Nephron (organoid): ENCODE measurements around the gene GTPBP4.
A peak's percentile ranks its signal among the peaks of the same experiment; 100 is the strongest.

ENCODE experiments used
- H3K27ac Mint-ChIP-seq, 3 experiments: 2 replicates each; pipeline ENCODE4 v1.8.0; 2020; ENCODE audit warnings: mixed read lengths in 3 of 3, mild to moderate bottlenecking in 2 of 3, moderate library complexity in 1 of 3
- H3K27me3 Mint-ChIP-seq: 2 replicates; pipeline ENCODE4 v1.8.0; 2021; ENCODE audit warnings: low read depth, mild to moderate bottlenecking, moderate library complexity, mixed read lengths
- H3K36me3 Mint-ChIP-seq: 2 replicates; pipeline ENCODE4 v1.8.0; 2020; ENCODE audit warnings: low read depth, mixed read lengths
- H3K4me1 Mint-ChIP-seq: 2 replicates; pipeline ENCODE4 v1.8.0; 2020; ENCODE audit warnings: mixed read lengths
- H3K4me3 Mint-ChIP-seq, 3 experiments: 2 replicates each; pipeline ENCODE4 v1.8.0; 2020; ENCODE audit warnings: mild to moderate bottlenecking in 3 of 3, mixed read lengths in 3 of 3, moderate library complexity in 2 of 3
- H3K9me3 Mint-ChIP-seq: 2 replicates; pipeline ENCODE4 v1.8.0; 2020; ENCODE audit warnings: mixed read lengths
- TF ChIP-seq, protein P1 (sequence below), 3 experiments: fragments of 200-600 bp; sonication (generic); IDR thresholded peaks; one replicate each; pipeline ENCODE4 v1.5.0; 2021; ENCODE audit warnings: antibody characterized with exemption in 3 of 3; ENCODE audit not compliant: unreplicated experiment in 3 of 3

The GTPBP4 gene

GRCh38 chr10:955127-955819 is 33.0 kb upstream of the GTPBP4 start:
- Mint-ChIP-seq H3K4me3 (no peak overlapping the region), H3K27ac (peak overlapping the region in 1 of 3 experiments; percentile 22), H3K27me3 (peaks cover 22% of the 10 kb centered on the region), H3K4me1 (no peaks in the 10 kb centered on the region), H3K9me3 (no peaks in the 10 kb centered on the region), H3K36me3 (no peaks in the 10 kb centered on the region)
- TF ChIP-seq, protein P1, sequence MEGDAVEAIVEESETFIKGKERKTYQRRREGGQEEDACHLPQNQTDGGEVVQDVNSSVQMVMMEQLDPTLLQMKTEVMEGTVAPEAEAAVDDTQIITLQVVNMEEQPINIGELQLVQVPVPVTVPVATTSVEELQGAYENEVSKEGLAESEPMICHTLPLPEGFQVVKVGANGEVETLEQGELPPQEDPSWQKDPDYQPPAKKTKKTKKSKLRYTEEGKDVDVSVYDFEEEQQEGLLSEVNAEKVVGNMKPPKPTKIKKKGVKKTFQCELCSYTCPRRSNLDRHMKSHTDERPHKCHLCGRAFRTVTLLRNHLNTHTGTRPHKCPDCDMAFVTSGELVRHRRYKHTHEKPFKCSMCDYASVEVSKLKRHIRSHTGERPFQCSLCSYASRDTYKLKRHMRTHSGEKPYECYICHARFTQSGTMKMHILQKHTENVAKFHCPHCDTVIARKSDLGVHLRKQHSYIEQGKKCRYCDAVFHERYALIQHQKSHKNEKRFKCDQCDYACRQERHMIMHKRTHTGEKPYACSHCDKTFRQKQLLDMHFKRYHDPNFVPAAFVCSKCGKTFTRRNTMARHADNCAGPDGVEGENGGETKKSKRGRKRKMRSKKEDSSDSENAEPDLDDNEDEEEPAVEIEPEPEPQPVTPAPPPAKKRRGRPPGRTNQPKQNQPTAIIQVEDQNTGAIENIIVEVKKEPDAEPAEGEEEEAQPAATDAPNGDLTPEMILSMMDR (IDR thresholded peaks at IDR 0.05; ENCODE audit: unreplicated experiment in 3 of 3): no peak

DNA sequence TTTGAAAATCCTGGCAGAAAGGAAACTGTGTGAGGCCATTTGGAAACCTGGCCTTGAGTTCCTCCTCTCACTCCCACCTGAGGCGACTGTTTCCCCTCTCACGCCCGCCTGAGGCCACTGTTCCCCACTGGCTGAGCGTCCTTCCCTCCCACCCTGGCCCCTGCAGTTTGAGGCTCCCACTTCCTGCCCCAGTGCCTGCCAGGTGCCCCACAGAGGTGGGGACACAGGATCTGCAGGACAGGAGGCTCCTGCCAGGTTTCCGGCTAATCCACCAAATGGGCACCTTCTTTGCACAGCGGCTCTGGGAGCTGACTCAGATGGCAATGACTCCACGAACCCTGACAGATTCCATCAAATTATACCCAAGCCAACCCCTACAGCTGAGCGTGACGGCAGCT is 32.4 kb upstream of the GTPBP4 start:
- no peaks in the 10 kb centered on the region for H3K9me3 Mint-ChIP-seq
- no peak overlapping the region for H3K4me3 Mint-ChIP-seq
- TF ChIP-seq, protein P1 (IDR thresholded peaks at IDR 0.05; ENCODE audit: unreplicated experiment in 3 of 3): no peak
- H3K4me1 Mint-ChIP-seq: no peaks in the 10 kb centered on the region
- no peak overlapping the region for H3K27ac Mint-ChIP-seq
- no peaks in the 10 kb centered on the region for H3K36me3 Mint-ChIP-seq
- H3K27me3 Mint-ChIP-seq: peaks cover 22% of the 10 kb centered on the region

- no peak overlapping the region for H3K27ac Mint-ChIP-seq
- H3K27me3 Mint-ChIP-seq: peaks cover 22% of the 10 kb centered on the region
- no peaks in the 10 kb centered on the region for H3K36me3 Mint-ChIP-seq
- no peak overlapping the region for H3K4me3 Mint-ChIP-seq
- TF ChIP-seq, protein P1 (IDR thresholded peaks at IDR 0.05; ENCODE audit: unreplicated experiment in 3 of 3): no peak
- no peaks in the 10 kb centered on the region for H3K4me1 Mint-ChIP-seq
- H3K9me3 Mint-ChIP-seq: no peaks in the 10 kb centered on the region
These were observed 30.1 kb upstream of the GTPBP4 start for GRCh38 chr10:958106-958505.

DNA sequence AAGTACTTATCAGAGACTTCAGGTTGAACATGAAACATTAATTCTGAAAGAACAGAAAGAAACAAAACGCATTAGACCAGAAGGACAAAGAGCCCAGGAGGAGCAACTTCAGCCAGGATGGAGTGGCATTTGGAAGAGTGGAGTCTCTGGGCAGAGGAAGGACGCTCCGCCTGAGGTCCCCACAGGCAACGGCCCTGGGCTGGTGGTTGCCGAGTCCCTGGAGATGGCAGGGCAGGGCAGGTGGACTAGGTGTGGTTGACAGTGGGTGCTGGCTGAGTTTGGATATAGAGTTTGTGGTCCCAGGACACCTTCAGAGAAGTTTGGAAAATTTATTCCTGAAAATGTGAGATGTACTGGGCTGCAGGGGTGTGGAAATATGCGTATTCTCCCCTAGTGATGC is 29.4 kb upstream of the GTPBP4 start:
- H3K9me3 Mint-ChIP-seq: no peaks in the 10 kb centered on the region
- TF ChIP-seq, protein P1 (IDR thresholded peaks at IDR 0.05; ENCODE audit: unreplicated experiment in 3 of 3): no peak
- H3K27me3 Mint-ChIP-seq: peaks cover 18% of the 10 kb centered on the region
- H3K4me3 Mint-ChIP-seq: no peak overlapping the region
- H3K27ac Mint-ChIP-seq: no peak overlapping the region
- H3K4me1 Mint-ChIP-seq: no peaks in the 10 kb centered on the region
- H3K36me3 Mint-ChIP-seq: no peaks in the 10 kb centered on the region

DNA sequence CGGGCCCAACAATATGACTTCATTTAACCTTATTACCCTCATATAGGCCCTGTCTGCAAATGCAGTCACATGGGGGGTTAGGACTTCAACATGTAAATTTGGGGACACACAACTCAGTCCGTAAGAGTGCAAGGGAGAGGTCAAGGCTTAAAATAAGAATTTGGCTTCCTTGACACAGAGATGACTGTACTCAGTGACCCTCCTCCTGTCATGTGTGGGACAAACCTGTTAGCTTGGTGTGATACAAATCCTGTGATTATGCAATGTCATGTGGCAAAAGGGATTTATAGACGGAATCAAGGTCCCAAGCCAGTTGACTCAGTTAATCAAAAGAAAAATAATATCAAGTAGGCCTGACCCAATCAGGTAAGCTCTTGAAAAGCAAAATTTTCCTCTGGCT is 25.9 kb upstream of the GTPBP4 start:
- H3K9me3 Mint-ChIP-seq: no peaks in the 10 kb centered on the region
- H3K27ac Mint-ChIP-seq: no peak overlapping the region
- H3K36me3 Mint-ChIP-seq: no peaks in the 10 kb centered on the region
- H3K4me1 Mint-ChIP-seq: no peaks in the 10 kb centered on the region
- no peak overlapping the region for H3K4me3 Mint-ChIP-seq
- TF ChIP-seq, protein P1 (IDR thresholded peaks at IDR 0.05; ENCODE audit: unreplicated experiment in 3 of 3): no peak
- H3K27me3 Mint-ChIP-seq: peaks cover 15% of the 10 kb centered on the region

DNA sequence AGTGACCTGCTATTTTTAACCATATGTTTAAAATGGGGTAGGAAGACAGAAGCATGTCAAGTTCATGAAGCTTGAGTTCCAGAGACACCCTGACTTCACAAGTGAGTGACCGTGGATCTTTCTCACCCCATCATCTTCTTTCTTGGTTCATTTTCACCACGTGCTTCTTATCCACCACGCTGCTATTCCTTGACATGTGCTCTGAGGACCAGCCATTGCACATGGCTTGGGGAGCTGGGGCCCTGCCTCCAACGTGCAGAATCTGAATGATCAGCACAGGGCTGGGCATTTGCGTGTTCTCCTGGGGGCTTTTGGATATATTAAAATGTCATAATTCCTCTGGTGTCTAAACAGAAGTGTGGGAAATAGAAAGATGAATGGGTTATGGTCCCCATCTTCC is 25.0 kb upstream of the GTPBP4 start:
- Mint-ChIP-seq H3K9me3 (no peaks in the 10 kb centered on the region), H3K4me3 (no peak overlapping the region), H3K4me1 (no peaks in the 10 kb centered on the region), H3K27ac (no peak overlapping the region), H3K27me3 (peaks cover 15% of the 10 kb centered on the region), H3K36me3 (no peaks in the 10 kb centered on the region)
- TF ChIP-seq, protein P1 (IDR thresholded peaks at IDR 0.05; ENCODE audit: unreplicated experiment in 3 of 3): no peak
